Activated CD4-positive, alpha-beta T cell treated with anti-CD3 and anti-CD28 coated beads for 24 hours (primary cell): ENCODE measurements around the gene RAP1GAP2.
"Not testable (repeated sequence)": the region's sequence is repeated elsewhere in the genome, so short reads cannot be mapped to it uniquely, and the experiment has no call there.

Experiments used
- DNase-seq, 2 donors: peaks; one replicate each; pipeline ENCODE4 v3.0.0-alpha.2; 2020; ENCODE audit warnings: low read depth in 2 of 2

The RAP1GAP2 gene

GRCh38 chr17:2883544-2884213 is 87.4 kb downstream of the RAP1GAP2 start:
- DNase-seq: no peak

DNA sequence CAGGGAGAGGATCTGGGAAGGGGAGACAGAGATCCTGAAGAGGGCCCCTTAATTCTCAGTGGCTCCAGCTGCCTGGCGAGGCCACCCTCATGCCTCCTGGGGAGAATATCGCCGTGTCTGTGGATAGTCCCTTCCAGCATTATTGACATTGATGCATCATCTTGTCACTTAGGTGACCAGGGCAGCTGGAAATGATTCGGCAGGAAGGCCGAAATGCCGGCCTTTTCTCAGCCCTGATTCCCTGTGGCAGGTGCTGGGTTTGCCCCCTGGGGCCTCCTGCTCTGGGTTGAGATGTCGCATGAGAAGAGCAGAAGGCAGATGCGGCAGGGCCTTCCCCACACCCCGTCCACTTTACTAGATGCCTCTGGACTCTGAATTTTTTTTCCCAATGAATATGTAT is 89.5 kb downstream of the RAP1GAP2 start:
- no peak for DNase-seq

DNA sequence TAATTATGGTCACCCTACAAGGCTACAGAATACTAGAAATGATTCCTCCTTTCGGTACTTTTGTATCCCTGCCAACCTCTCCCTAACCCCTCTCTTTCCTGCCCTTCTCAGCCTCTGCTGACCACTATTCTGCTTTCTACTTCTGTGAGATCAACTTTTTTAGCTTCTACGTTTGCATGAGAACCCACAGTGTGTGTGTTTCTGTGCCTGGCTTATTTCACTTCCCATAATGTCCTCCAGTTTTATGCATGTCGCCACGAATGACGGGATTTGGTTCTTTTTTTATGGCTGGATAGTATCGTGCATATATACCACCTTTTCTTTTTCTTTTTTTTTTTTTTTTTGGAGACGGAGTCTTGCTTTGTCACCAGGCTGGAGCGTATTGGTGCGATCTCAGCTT is 92.1 kb downstream of the RAP1GAP2 start:
- no peak for DNase-seq

DNA sequence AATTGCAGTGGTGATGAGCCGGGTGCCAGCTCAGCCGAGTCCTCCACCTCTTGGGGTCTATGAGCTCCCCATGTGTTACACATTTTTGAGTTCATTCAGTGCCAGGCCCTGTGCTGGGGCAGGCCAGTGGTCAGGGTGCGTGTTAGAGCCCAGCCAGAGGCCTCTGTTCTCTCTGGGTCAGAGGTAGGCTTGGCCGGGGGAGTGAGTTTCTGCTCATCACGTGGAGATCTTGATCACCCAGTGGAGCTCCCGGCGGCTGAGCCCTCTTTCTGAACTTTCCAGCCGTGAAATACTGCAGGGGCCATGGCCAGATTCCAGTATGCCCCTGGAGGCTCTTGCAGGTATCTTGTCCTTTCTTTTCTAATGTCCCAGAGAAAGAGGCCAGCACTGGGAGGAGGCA is 93.0 kb downstream of the RAP1GAP2 start:
- no peak for DNase-seq

DNA sequence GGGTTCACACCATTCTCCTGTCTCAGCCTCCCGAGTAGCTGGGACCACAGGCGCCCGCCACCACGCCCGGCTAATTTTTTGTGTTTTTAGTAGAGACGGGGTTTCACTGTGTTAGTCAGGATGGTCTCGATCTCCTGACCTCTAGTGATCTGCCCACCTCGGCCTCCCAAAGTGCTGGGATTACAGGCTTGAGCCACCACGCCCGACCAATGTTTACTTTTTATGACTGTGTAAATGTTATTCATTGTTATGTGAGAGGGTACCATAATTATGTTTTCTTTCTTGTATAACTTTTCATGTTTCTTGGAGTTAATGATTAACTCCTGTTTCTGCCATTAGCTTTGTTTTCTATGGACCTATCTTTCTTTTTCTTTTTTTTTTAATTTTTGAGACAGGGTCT is 94.5 kb downstream of the RAP1GAP2 start:
- not testable (repeated sequence) for DNase-seq

GRCh38 chr17:2892305-2892971 is 96.2 kb downstream of the RAP1GAP2 start:
- DNase-seq: no peak

GRCh38 chr17:2893422-2893914 is 97.2 kb downstream of the RAP1GAP2 start:
- DNase-seq: no peak

GRCh38 chr17:2894782-2895181 is 98.5 kb downstream of the RAP1GAP2 start:
- DNase-seq: no peak

- DNase-seq: no peak
Observed at GRCh38 chr17:2897605-2898004, 101.4 kb downstream of the RAP1GAP2 start.

DNA sequence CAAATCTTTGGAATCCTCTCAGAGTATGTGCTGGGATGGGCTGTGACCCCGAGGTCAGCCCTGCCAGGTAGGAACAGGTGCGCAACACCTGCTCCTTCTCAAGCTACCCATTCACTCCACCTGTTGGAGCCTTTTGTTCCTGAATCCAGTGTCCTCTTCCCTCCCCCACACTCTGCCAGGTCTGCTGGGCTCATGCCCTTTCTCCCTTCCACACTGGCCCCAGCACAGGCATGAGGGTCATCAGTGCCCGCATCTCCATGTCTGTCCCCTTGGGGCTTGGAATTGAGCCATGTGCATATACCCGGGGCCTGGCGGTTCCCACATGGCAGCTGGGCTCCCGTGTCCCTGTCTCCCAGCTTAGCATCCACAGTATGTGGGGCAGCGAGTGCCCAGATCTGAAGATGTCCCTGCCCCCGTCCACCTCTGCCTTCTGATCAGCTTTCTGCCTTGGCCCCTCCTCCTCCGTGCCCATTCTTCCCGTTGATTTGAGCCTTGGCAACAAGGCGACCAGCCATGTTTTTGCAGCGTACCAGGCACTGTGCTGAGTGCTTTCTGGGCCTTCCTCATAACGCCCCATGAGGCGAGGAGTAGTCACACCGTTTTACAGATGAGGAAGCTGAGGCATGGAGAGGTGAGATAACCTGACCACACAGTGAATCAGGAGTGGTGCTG is 102.2 kb downstream of the RAP1GAP2 start:
- no peak for DNase-seq

DNA sequence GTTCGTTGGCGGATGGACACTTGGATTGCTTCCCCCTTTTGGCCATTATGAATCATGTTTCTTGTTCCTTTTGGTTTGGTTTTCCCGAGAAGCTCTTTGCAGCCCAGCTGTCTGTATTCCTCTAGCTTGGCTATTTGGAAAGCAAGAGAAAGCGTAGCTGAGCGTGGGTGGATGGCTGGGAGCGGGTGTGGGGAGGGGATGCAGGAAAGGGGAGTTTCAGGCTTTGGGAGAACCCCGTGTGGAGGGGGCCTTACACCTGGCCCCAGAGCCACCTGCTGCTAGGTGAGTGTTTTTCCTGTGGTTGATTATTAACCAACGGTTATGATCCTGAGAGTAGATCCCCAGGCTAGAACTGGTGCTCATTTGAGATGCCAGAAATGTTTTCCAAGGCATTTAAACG is 103.7 kb downstream of the RAP1GAP2 start:
- no peak for DNase-seq

DNA sequence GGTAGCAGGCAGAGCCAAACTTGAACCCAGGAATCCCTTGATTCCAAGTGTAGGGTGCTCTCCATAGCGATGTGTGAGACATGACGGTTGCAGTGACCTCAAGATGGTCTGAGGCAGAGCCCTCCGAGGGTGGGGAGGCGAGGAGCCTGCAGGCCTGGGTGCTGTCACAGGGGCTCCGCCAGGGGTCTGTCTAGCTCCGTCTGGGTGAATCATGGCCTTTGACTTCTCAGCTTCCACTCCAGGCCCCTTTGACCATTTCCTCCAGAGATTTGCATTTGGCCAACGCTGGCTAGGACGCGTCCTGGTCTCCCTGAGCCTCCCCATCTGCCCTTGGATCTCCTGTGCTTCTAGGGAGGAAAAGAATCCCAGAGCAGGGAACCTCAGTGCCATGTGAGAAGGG is 104.6 kb downstream of the RAP1GAP2 start:
- no peak for DNase-seq

GRCh38 chr17:2901582-2901981 is 105.3 kb downstream of the RAP1GAP2 start:
- DNase-seq: no peak

- DNase-seq: no peak
Observed at GRCh38 chr17:2902546-2902945, 106.3 kb downstream of the RAP1GAP2 start.

- no peak for DNase-seq
Observed at GRCh38 chr17:2903193-2903974, 107.1 kb downstream of the RAP1GAP2 start.

GRCh38 chr17:2904135-2904534 is 107.9 kb downstream of the RAP1GAP2 start:
- no peak for DNase-seq

- no peak for DNase-seq
Observed at GRCh38 chr17:2905269-2905668, 109.0 kb downstream of the RAP1GAP2 start.

DNA sequence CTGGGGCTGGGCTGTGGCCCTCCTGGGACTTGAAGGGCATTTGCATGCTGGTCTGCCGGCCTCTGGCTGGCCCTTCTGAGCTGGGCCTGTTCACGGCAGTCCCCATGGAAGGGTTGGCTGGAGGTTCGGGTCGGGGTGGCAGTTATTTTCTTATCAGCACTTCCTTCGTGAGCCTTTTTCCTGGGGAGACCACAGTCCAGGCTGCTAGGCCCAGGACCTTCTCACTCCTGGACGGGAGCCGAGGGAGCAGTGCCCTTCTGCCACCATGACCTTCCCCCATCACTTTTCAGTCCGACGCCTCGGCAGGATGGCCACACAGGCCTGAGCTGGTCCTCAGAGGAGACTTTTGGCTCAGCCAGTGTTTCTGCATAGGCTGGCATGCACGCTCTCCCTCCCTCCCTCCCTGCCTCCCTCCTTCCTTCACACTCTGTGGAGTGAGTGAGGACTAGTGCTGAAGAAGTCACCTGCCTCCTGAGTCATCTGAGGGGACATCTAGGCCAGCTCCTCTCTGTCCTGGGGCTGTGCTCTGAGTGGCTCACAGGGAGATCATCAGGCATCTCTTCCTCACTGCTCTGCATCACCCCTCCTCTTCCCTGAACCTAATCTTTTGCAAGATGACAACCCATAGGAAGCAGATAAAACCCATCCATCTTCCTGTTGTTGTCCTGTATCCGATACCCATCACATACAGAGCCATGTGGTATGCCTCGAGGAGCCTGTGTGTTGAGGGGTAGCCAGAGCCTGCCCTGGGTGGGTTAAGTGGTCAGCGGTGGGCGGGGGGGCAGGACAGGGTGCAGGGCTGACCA is 109.7 kb downstream of the RAP1GAP2 start:
- no peak for DNase-seq

DNA sequence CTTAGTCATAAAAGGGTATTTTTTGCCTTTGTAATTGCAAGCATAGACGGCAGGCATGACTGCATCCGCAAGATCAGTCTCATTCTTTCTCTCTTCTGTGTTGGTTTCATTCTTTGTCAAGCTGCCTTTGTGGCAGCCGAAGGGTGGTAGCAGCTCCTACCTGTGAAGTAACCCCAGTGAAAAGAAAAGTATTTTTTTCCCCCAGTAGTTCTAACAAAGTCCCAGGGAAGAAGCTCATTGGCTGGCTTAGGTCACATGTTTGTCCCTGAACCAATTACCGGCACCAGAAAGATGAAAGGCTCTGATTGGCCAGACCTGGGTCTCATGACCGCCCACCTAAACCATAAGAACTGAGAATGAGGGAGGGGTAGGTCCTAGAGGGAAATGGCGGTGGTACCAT is 110.7 kb downstream of the RAP1GAP2 start:
- DNase-seq: peak; percentile 18 to 44

GRCh38 chr17:2909175-2909845 is 113.1 kb downstream of the RAP1GAP2 start:
- DNase-seq: no peak

- no peak for DNase-seq
Observed at GRCh38 chr17:2909846-2910234, 113.6 kb downstream of the RAP1GAP2 start.
